Colonic mucosa (tissue), 4 donors: Measurements from ENCODE around the gene HOXD9. TPM values are rescaled to one million over a fixed set of nuclear protein-coding genes. Genes with fewer than 3 reads are reported as not detected.

Experiments
- DNase-seq: peaks from one replicate; pipeline ENCODE4 v3.0.0-alpha.2; 2020
- H3K27ac ChIP-seq: fragments of 200-600 bp; one replicate; pipeline ENCODE4 v1.8.0; 2021
- H3K27me3 ChIP-seq: fragments of 200-600 bp; one replicate; pipeline ENCODE4 v1.8.0; 2021
- H3K36me3 ChIP-seq: fragments of 200-600 bp; one replicate; pipeline ENCODE4 v1.8.0; 2021
- H3K4me1 ChIP-seq: fragments of 200-600 bp; one replicate; pipeline ENCODE4 v1.8.0; 2021; ENCODE audit warnings: mild to moderate bottlenecking
- H3K4me3 ChIP-seq: fragments of 200-600 bp; one replicate; pipeline ENCODE4 v1.8.0; 2021
- H3K9ac ChIP-seq, 2 donors: one replicate each; pipeline ENCODE4 v1.7.0; 2013; ENCODE audit warnings: control low read depth in 2 of 2, low read depth in 2 of 2, low read length in 2 of 2
- H3K9me3 ChIP-seq: fragments of 200-600 bp; one replicate; pipeline ENCODE4 v1.8.0; 2021
- intact Hi-C: fragments of 100-400 bp; cut with DNase I; formaldehyde crosslinking; loops from one replicate; pipeline ENCODE4 v1.14.1; 2022
- total RNA-seq, 2 donors: library from RNA; stranded (reverse); fragmentation: NEBNext Ultra II Directional in 1 of 2; extraction: Animal tissue kit (Norgen Biotek cat#: 25700) in 1 of 2; gene quantifications; one replicate each; pipeline ENCODE4 v1.2.1, GENCODE V29; 2021
- TF ChIP-seq, protein P1 (sequence below): fragments of 200-600 bp; IDR thresholded peaks from one replicate; pipeline ENCODE4 v1.8.0; 2022; ENCODE audit warnings: antibody characterized with exemption, mild to moderate bottlenecking
- donor health status: healthy.
- donor health status: DM: no; HTN: no; CAD: no.
- donor health status: DM: no; HTN: no; CAD: no.

The HOXD9 gene
- total RNA-seq, 2 donors from 2014 or later, result 0.86 to 1.7 TPM

DNA sequence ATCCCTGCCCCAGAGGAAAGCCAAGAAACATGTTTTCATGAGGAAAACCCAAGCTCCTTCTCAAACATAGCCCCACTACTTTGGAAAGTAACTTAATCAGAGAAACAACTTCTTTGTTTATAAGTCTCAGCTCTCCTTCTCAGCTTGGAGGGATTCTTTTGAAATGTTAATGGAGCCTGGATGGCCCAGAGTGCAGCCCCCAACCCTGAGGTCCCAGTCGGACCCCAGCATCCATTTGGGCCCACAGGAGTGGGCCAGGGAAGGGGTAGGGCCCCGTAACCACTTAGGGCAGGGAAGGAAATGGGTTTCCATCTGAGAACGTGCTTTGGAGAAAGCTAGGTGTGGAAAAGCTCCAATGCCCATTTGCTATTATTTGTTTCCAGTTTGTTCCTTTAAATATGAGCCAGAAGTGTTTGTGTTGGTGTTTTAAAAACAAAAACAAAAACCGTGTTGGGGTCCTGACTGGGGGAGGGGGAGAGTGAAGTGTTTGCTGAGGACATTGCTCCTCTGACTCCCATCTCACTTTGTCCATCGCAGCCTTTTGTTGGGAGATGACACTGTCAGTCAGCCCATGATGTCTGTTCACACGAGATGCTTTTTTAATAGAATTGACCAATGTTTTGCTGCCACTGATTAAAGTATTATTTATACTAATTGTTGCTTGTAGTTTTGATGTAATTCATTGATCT lies 33.0 kb downstream of the HOXD9 start:
- H3K27ac ChIP-seq, result no peak overlapping the region
- H3K9ac ChIP-seq, result no peak overlapping the region
- TF ChIP-seq, protein P1, sequence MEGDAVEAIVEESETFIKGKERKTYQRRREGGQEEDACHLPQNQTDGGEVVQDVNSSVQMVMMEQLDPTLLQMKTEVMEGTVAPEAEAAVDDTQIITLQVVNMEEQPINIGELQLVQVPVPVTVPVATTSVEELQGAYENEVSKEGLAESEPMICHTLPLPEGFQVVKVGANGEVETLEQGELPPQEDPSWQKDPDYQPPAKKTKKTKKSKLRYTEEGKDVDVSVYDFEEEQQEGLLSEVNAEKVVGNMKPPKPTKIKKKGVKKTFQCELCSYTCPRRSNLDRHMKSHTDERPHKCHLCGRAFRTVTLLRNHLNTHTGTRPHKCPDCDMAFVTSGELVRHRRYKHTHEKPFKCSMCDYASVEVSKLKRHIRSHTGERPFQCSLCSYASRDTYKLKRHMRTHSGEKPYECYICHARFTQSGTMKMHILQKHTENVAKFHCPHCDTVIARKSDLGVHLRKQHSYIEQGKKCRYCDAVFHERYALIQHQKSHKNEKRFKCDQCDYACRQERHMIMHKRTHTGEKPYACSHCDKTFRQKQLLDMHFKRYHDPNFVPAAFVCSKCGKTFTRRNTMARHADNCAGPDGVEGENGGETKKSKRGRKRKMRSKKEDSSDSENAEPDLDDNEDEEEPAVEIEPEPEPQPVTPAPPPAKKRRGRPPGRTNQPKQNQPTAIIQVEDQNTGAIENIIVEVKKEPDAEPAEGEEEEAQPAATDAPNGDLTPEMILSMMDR, result no peak
- peaks cover 8% of the 10 kb centered on the region for H3K4me1 ChIP-seq
- H3K27me3 ChIP-seq, result peaks cover 20% of the 10 kb centered on the region
- intact Hi-C loops, result no loop called here
- H3K4me3 ChIP-seq, result no peak overlapping the region
- H3K36me3 ChIP-seq, result no peaks in the 10 kb centered on the region
- DNase-seq, result no peak
- no peaks in the 10 kb centered on the region for H3K9me3 ChIP-seq

DNA sequence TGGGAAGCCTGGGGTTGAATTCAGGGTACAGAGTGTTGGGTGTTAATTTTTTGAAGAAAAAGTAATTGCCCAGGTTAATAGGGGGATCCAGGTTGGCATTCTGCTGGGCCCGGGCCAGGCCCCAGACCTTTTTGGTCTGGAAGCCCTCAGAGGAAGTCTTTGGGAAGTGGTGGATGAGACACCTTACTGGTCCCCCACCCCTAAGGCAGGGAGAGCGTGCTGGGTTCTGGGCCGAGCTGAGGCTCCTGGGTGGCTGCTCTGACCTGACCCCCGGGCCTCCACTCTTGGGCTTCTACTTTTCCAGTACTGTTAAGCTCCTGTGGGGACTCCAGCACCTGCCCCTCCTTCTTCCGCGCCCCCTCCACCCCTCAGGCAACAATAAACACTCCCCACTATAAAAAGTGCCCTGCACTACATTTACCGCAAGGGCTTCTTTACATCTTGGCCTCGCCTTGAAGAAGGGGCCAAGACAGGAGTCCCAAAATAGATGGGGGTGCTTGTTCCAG lies 33.8 kb downstream of the HOXD9 start:
- Histone ChIP-seq H3K9me3 (no peaks in the 10 kb centered on the region), H3K4me1 (peaks cover 8% of the 10 kb centered on the region), H3K36me3 (no peaks in the 10 kb centered on the region), H3K27ac (no peak overlapping the region), H3K27me3 (peaks cover 20% of the 10 kb centered on the region), H3K9ac (no peak overlapping the region), H3K4me3 (peak overlapping the region; percentile 23)
- intact Hi-C loops, result no loop called here
- TF ChIP-seq, protein P1, result no peak
- no peak for DNase-seq

DNA sequence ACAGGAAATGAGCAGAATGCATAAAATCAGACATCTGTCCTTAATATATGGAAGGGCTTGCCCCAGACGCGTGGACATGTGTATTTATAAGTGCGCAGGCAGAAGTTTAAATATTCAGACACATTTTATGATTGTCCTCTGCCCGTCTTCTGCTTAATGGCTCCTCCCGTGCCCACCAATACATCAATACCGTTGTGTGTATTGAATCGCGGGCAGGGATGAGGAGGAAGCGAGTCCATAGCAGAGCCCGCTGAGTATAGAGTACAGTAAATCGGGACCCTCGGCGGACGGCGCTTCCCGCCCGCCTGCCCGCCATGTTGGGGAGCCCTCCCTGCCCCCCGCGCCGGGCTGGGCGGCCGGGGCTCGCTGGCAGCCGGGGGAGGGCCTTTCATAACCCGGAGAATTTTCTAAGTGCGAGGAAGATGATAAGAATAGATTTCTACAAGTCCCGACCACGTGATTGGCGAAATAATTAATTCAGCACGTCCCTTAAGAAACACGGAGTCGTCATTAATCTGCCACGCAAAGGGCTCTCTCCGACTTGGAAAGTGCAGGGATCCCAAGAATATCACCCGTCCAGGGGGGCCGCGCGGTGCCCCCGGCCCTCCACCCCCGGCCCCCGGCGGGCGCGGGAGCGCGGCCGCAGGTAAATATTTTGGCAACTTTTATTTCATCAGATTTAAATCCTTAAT lies 34.4 kb downstream of the HOXD9 start, which contains the start of gene HOXD3:
Gene HOXD3, plus strand, starts transcription at position 501 of the 692 bp plus-strand sequence. CDS start 11,808 bp downstream, outside the sequence.
- intact Hi-C loops, result no loop called here
- Histone ChIP-seq H3K9ac (peak within 1 kb of the TSS; percentile 48 to 50), H3K36me3 (no peaks in the 10 kb centered on the region), H3K4me1 (peaks cover 8% of the 10 kb centered on the region), H3K4me3 (peak within 1 kb of the TSS; percentile 23), H3K27me3 (peaks cover 22% of the 10 kb centered on the region), H3K9me3 (no peaks in the 10 kb centered on the region), H3K27ac (no peak within 1 kb of the TSS)
- TF ChIP-seq, protein P1, result no peak
- no peak for DNase-seq

DNA sequence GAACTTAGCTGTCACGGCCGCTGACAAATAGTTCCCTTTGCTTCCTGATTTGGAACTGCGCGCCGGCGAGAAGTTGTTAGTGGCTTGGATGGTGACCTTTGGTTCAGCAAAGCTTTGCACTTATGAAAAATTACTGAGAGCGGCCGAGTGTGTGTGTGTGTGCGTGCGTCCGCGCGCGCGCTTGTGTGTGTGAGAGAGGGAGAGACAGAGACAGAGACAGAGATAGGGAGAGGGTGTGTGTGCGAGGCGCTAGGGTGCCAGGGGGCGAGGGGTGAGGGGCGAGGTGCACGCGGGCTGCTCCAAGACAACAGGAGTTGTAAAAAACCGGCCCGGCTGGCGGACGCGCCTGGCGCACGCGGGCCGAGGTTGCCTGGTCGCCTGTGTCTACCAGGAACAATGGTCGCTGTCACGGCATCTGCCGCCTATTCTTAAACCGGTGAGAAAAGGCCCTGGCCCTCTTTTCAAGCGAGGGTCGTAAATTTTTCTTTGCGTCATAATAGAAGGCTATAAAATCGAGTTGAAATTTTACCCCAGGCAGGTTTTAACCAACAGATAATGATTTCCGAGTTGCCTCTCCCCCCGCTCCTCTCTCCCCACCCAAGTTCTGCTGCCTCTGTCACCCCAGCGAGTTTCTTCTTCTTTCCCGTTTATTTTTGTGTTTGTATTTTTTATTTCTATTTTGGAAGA lies 35.1 kb downstream of the HOXD9 start:
- Histone ChIP-seq H3K9me3 (no peaks in the 10 kb centered on the region), H3K27me3 (peaks cover 29% of the 10 kb centered on the region), H3K9ac (peak overlapping the region; percentile 3 to 48), H3K4me3 (peak overlapping the region; percentile 23), H3K4me1 (peaks cover 8% of the 10 kb centered on the region), H3K27ac (no peak overlapping the region), H3K36me3 (no peaks in the 10 kb centered on the region)
- peak; percentile 76 for DNase-seq
- TF ChIP-seq, protein P1, result no peak
- intact Hi-C loops, result no loop called here

DNA sequence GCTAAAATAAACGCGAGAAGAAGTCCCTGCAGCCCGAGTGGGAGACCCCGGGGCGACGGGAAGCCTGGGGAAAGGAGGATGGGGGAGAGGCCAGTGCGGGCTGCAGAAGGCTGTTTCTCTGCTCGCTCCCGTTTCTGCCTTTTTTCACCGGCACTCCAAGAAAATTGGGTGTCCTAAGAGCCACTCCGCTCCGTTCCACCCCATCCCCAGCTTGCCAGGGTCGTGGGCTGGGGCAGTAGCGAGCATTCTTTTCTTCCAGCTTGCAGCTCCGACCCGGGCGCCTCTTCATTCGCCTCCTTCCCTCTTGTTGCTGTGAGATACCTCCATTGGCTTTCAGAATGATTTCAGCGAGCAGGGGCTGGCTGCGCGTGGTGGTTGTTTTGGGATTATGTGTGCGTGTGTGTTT lies 35.7 kb downstream of the HOXD9 start:
- Histone ChIP-seq H3K27me3 (peaks cover 34% of the 10 kb centered on the region), H3K9me3 (no peaks in the 10 kb centered on the region), H3K9ac (peak overlapping the region in 1 of 2 donors; percentile 48), H3K4me1 (peaks cover 8% of the 10 kb centered on the region), H3K27ac (no peak overlapping the region), H3K4me3 (peak overlapping the region; percentile 23), H3K36me3 (no peaks in the 10 kb centered on the region)
- TF ChIP-seq, protein P1, result no peak
- no peak for DNase-seq
- intact Hi-C loops, result no loop called here
